ENCODE data around the gene NPAS3. TPM values are rescaled to one million over a fixed set of nuclear protein-coding genes. Genes with fewer than 3 reads are reported as not detected.

Gene NPAS3
- total RNA-seq, 1 donor from 2014 or later: 5.2 TPM

DNA sequence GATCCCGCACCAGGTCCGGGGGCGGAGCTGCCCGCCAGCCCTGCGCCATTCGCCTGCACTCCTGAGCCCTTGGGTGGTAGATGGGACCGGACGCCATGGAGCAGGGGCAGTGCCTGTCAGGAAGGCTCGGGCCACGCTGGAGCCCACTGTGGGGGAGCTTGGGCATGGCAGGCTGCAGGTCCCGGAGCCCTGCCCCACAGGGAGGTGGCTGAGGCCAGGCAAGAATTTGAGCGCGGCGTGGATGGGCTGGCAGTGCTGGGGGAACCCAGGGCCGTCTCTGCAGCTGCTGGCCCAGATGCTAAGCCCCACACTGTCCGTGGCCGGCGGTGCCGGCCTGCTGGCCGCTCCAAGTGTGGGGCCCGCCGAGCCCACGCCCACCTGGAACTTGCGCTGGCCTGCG is 260.0 kb downstream of the NPAS3 start:
- Mint-ChIP-seq H3K36me3 (no peaks in the 10 kb centered on the region), H3K27ac (no peak overlapping the region), H3K27me3 (ENCODE audit: low read depth) (peaks cover 4% of the 10 kb centered on the region), H3K4me1 (no peaks in the 10 kb centered on the region), H3K9me3 (no peaks in the 10 kb centered on the region), H3K4me3 (no peak overlapping the region)
- TF ChIP-seq, protein P1, sequence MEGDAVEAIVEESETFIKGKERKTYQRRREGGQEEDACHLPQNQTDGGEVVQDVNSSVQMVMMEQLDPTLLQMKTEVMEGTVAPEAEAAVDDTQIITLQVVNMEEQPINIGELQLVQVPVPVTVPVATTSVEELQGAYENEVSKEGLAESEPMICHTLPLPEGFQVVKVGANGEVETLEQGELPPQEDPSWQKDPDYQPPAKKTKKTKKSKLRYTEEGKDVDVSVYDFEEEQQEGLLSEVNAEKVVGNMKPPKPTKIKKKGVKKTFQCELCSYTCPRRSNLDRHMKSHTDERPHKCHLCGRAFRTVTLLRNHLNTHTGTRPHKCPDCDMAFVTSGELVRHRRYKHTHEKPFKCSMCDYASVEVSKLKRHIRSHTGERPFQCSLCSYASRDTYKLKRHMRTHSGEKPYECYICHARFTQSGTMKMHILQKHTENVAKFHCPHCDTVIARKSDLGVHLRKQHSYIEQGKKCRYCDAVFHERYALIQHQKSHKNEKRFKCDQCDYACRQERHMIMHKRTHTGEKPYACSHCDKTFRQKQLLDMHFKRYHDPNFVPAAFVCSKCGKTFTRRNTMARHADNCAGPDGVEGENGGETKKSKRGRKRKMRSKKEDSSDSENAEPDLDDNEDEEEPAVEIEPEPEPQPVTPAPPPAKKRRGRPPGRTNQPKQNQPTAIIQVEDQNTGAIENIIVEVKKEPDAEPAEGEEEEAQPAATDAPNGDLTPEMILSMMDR (IDR thresholded peaks at IDR 0.05; ENCODE audit: unreplicated experiment): no peak
- DNase-seq (ENCODE audit: low spot score in 2 of 2, unreplicated experiment in 2 of 2): no peak

GRCh38 chr14:33201116-33201515 is 262.4 kb downstream of the NPAS3 start:
- Mint-ChIP-seq H3K4me3 (no peak overlapping the region), H3K27me3 (ENCODE audit: low read depth) (peaks cover 4% of the 10 kb centered on the region), H3K27ac (no peak overlapping the region), H3K36me3 (no peaks in the 10 kb centered on the region), H3K9me3 (peaks cover 6% of the 10 kb centered on the region), H3K4me1 (no peaks in the 10 kb centered on the region)
- TF ChIP-seq, protein P1 (IDR thresholded peaks at IDR 0.05; ENCODE audit: unreplicated experiment): no peak
- no peak for DNase-seq (ENCODE audit: low spot score in 2 of 2, unreplicated experiment in 2 of 2)

GRCh38 chr14:33206981-33207380 is 268.3 kb downstream of the NPAS3 start:
- DNase-seq (ENCODE audit: low spot score in 2 of 2, unreplicated experiment in 2 of 2): no peak
- no peaks in the 10 kb centered on the region for H3K36me3 Mint-ChIP-seq
- peaks cover 13% of the 10 kb centered on the region for H3K27me3 Mint-ChIP-seq (ENCODE audit: low read depth)
- no peak overlapping the region for H3K4me3 Mint-ChIP-seq
- TF ChIP-seq, protein P1 (IDR thresholded peaks at IDR 0.05; ENCODE audit: unreplicated experiment): no peak
- H3K9me3 Mint-ChIP-seq: peaks cover 6% of the 10 kb centered on the region
- no peaks in the 10 kb centered on the region for H3K4me1 Mint-ChIP-seq
- H3K27ac Mint-ChIP-seq: no peak overlapping the region

DNA sequence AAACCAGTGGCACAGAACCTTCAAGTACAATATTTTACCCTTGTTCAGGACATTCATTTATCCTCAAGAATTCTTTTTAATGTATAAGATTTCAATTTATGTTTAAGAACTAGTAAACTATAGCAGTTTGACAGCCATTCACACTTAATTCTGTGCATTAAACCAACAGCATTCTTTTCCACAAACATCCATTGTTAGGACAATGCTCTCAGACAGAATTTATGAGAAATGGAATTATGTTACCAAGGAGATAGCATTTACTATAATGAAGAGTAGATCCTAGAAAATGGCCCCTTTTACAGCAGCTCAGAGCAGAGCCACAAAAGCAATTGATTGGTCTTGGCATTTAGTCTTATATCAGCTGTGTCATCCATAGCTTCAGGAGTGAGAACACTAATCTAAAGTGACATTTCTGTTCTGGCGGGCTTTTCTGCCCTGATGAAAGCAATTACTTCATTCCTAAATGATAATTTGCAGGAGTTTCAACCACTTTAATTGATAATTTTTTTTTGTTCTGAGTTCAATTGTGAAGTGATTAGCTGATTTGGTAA is 268.9 kb downstream of the NPAS3 start:
- H3K4me1 Mint-ChIP-seq: no peaks in the 10 kb centered on the region
- TF ChIP-seq, protein P1 (IDR thresholded peaks at IDR 0.05; ENCODE audit: unreplicated experiment): no peak
- no peaks in the 10 kb centered on the region for H3K36me3 Mint-ChIP-seq
- H3K27ac Mint-ChIP-seq: no peak overlapping the region
- DNase-seq (ENCODE audit: low spot score in 2 of 2, unreplicated experiment in 2 of 2): no peak
- H3K4me3 Mint-ChIP-seq: no peak overlapping the region
- peaks cover 17% of the 10 kb centered on the region for H3K27me3 Mint-ChIP-seq (ENCODE audit: low read depth)
- H3K9me3 Mint-ChIP-seq: peaks cover 6% of the 10 kb centered on the region

- no peaks in the 10 kb centered on the region for H3K4me1 Mint-ChIP-seq
- DNase-seq (ENCODE audit: low spot score in 2 of 2, unreplicated experiment in 2 of 2): peak; percentile 26 to 61
- no peak overlapping the region for H3K27ac Mint-ChIP-seq
- peaks cover 25% of the 10 kb centered on the region for H3K27me3 Mint-ChIP-seq (ENCODE audit: low read depth)
- TF ChIP-seq, protein P1 (IDR thresholded peaks at IDR 0.05; ENCODE audit: unreplicated experiment): no peak
- H3K4me3 Mint-ChIP-seq: no peak overlapping the region
- no peaks in the 10 kb centered on the region for H3K36me3 Mint-ChIP-seq
- no peaks in the 10 kb centered on the region for H3K9me3 Mint-ChIP-seq
Observed at GRCh38 chr14:33210311-33210710, 271.6 kb downstream of the NPAS3 start.

DNA sequence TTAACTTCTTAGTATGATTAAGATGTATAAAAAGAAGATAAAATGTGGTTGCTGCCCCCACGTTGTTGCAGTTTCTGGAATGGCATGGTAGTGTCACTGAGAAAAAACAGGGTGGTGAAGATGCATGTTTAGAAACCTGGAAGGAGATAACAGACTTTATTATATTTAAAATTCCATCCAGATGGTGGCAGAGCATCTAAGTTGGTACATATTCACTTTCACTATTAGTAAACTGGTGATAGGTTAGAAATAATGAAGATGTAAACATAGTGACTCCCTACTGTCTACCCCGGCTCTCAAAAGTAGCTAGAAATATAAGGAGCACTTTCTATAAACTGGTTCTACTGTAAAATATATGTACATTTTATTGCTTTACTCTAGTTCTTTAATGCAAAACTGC is 279.3 kb downstream of the NPAS3 start:
- Mint-ChIP-seq H3K27me3 (ENCODE audit: low read depth) (peaks cover 13% of the 10 kb centered on the region), H3K4me3 (no peak overlapping the region), H3K27ac (no peak overlapping the region), H3K9me3 (no peaks in the 10 kb centered on the region), H3K4me1 (no peaks in the 10 kb centered on the region), H3K36me3 (no peaks in the 10 kb centered on the region)
- TF ChIP-seq, protein P1 (IDR thresholded peaks at IDR 0.05; ENCODE audit: unreplicated experiment): no peak
- DNase-seq (ENCODE audit: low spot score in 2 of 2, unreplicated experiment in 2 of 2): no peak

Measured in mesothelial cell of epicardium (in vitro differentiated cells).